Measurements from ENCODE around the gene SOHLH1. TPM values are rescaled to one million over a fixed set of nuclear protein-coding genes. Genes with fewer than 3 reads are reported as not detected.

SOHLH1 gene
- total RNA-seq, 1 experiment from 2014 or later: not detected

DNA sequence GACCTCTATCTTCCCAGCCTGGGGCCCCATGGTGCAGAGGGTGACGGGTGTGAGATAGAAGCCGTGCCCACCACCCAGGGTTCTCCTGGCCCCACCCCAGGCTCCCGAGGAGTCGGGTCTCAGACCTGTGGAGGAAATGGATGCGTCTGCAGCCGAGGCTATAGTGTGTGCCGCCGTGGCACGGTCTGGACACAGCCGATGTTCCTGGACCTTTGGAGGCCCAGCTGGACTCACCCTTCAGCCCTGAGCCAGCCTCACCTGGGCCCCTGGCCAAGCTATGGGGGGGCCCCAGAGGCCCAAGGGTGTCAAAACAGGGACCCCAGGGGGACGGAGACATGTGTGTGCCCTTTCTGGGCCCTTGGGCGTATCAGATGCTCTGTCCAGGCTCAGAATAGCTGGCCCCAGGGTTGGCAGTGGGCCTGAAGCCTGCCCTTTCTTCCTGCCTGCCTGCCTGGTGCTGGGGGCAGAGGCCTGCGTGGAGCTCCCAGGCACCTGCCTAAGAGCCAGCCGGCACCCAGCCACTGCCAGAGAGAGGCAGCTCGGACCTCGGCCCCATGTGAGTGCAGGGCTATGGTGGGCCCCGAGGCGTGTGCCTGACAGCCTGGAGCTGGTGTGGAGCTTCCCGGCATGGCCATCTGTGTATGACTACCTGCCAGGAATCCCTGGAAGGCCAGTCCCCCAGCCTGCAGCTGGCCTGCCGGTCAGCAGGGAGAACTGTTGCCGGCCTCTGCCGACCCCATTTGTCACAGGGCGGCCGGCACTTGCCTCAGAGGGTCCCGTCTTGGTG, 44.5 kb upstream of the SOHLH1 start:
- H3K4me3 ChIP-seq (replicated peaks in 1 of 2; ENCODE audit: low read depth in 1 of 2, low read length in 2 of 2): no peak overlapping the region
- no peak overlapping the region for H3K4me2 ChIP-seq (ENCODE audit: low read length)
- intact Hi-C loops (cut with micrococcal nuclease): no loop called here
- no peak for TF ChIP-seq EGR1 (IDR thresholded peaks at IDR 0.05; ENCODE audit: low read depth)
- TF ChIP-seq, protein P1, sequence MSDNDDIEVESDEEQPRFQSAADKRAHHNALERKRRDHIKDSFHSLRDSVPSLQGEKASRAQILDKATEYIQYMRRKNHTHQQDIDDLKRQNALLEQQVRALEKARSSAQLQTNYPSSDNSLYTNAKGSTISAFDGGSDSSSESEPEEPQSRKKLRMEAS (IDR thresholded peaks at IDR 0.05): no peak
- TF ChIP-seq JUND (IDR thresholded peaks at IDR 0.05): no peak
- no peak for TF ChIP-seq EZH2 (IDR thresholded peaks at IDR 0.05)
- no peak for TF ChIP-seq POLR2A (IDR thresholded peaks at IDR 0.05; ENCODE audit: borderline replicate concordance, extremely low read depth, insufficient read depth, insufficient read length)
- TF ChIP-seq YY1 (IDR thresholded peaks at IDR 0.05; ENCODE audit: extremely low read depth, insufficient replicate concordance, low read depth, low read length): no peak
- TF ChIP-seq, protein P2, sequence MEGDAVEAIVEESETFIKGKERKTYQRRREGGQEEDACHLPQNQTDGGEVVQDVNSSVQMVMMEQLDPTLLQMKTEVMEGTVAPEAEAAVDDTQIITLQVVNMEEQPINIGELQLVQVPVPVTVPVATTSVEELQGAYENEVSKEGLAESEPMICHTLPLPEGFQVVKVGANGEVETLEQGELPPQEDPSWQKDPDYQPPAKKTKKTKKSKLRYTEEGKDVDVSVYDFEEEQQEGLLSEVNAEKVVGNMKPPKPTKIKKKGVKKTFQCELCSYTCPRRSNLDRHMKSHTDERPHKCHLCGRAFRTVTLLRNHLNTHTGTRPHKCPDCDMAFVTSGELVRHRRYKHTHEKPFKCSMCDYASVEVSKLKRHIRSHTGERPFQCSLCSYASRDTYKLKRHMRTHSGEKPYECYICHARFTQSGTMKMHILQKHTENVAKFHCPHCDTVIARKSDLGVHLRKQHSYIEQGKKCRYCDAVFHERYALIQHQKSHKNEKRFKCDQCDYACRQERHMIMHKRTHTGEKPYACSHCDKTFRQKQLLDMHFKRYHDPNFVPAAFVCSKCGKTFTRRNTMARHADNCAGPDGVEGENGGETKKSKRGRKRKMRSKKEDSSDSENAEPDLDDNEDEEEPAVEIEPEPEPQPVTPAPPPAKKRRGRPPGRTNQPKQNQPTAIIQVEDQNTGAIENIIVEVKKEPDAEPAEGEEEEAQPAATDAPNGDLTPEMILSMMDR (IDR thresholded peaks at IDR 0.05 in 2 of 3, conservative IDR thresholded peaks at IDR 0.05 in 1 of 3; ENCODE audit: borderline replicate concordance in 1 of 3, insufficient read depth in 1 of 3, low read depth in 2 of 3, low read length in 2 of 3): no peak
- TF ChIP-seq SIN3A (IDR thresholded peaks at IDR 0.05; ENCODE audit: low read depth): no peak
- TF ChIP-seq FOSL1 (IDR thresholded peaks at IDR 0.05; ENCODE audit: low read depth): no peak
- no peak for TF ChIP-seq TCF7L2 (IDR thresholded peaks at IDR 0.05; ENCODE audit: borderline replicate concordance, extremely low read depth, insufficient read depth, insufficient read length)
- no peak for TF ChIP-seq CBX3 (IDR thresholded peaks at IDR 0.05; ENCODE audit: low read depth)
- TF ChIP-seq ZNF274 (IDR thresholded peaks at IDR 0.05; ENCODE audit: low read depth, low read length): no peak
- no peak for TF ChIP-seq SRF (IDR thresholded peaks at IDR 0.05; ENCODE audit: low read depth)
- no peak for TF ChIP-seq ELF1 (IDR thresholded peaks at IDR 0.05; ENCODE audit: borderline replicate concordance, low read depth)
- TF ChIP-seq EZH2phosphoT487 (IDR thresholded peaks at IDR 0.05; ENCODE audit: borderline replicate concordance): no peak
- TF ChIP-seq POLR2AphosphoS5 (IDR thresholded peaks at IDR 0.05; ENCODE audit: low read depth, low read length): no peak
- no peak for TF ChIP-seq SP1 (IDR thresholded peaks at IDR 0.05; ENCODE audit: low read depth)
- no peak for TF ChIP-seq CEBPB (IDR thresholded peaks at IDR 0.05; ENCODE audit: low read depth)
- TF ChIP-seq, protein P3, sequence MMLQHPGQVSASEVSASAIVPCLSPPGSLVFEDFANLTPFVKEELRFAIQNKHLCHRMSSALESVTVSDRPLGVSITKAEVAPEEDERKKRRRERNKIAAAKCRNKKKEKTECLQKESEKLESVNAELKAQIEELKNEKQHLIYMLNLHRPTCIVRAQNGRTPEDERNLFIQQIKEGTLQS (IDR thresholded peaks at IDR 0.05): no peak
- TF ChIP-seq, protein P4, sequence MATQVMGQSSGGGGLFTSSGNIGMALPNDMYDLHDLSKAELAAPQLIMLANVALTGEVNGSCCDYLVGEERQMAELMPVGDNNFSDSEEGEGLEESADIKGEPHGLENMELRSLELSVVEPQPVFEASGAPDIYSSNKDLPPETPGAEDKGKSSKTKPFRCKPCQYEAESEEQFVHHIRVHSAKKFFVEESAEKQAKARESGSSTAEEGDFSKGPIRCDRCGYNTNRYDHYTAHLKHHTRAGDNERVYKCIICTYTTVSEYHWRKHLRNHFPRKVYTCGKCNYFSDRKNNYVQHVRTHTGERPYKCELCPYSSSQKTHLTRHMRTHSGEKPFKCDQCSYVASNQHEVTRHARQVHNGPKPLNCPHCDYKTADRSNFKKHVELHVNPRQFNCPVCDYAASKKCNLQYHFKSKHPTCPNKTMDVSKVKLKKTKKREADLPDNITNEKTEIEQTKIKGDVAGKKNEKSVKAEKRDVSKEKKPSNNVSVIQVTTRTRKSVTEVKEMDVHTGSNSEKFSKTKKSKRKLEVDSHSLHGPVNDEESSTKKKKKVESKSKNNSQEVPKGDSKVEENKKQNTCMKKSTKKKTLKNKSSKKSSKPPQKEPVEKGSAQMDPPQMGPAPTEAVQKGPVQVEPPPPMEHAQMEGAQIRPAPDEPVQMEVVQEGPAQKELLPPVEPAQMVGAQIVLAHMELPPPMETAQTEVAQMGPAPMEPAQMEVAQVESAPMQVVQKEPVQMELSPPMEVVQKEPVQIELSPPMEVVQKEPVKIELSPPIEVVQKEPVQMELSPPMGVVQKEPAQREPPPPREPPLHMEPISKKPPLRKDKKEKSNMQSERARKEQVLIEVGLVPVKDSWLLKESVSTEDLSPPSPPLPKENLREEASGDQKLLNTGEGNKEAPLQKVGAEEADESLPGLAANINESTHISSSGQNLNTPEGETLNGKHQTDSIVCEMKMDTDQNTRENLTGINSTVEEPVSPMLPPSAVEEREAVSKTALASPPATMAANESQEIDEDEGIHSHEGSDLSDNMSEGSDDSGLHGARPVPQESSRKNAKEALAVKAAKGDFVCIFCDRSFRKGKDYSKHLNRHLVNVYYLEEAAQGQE (IDR thresholded peaks at IDR 0.05; ENCODE audit: low read depth): no peak
- POLR2A ChIA-PET: no interaction called here
- no peaks in the 10 kb centered on the region for H3K9me3 ChIP-seq (ENCODE audit: control insufficient read depth in 1 of 2, insufficient read depth in 1 of 2, low read depth in 1 of 2, low read length in 2 of 2)
- no peak overlapping the region for H3K27ac ChIP-seq (ENCODE audit: low read depth, low read length)
- no peaks in the 10 kb centered on the region for H3K27me3 ChIP-seq (ENCODE audit: insufficient read depth, low read length)
- H4K20me1 ChIP-seq (ENCODE audit: insufficient read depth): no peaks in the 10 kb centered on the region
- no peak overlapping the region for H2AFZ ChIP-seq (ENCODE audit: low read depth, low read length, poor library complexity, severe bottlenecking)
- RAD21 ChIA-PET (ENCODE audit: low non-redundant PET in 1 of 2, low total read pairs in 2 of 2, uncharacterized antibody in 2 of 2, unreplicated experiment in 2 of 2): no interaction called here
- CTCF ChIA-PET: no interaction called here
- DNase-seq (ENCODE audit: low read depth, low spot score) (no peak), ATAC-seq (no peak)
- no peak overlapping the region for H3K9ac ChIP-seq (ENCODE audit: low read length)
- no peaks in the 10 kb centered on the region for H3K4me1 ChIP-seq (ENCODE audit: control insufficient read depth in 1 of 2, insufficient read depth in 2 of 2, low read length in 2 of 2)
- BruUV-seq (replicated peaks): no TSS peak
- H3K36me3 ChIP-seq (ENCODE audit: control insufficient read depth in 1 of 2, insufficient read depth in 2 of 2, low read length in 2 of 2): no peaks in the 10 kb centered on the region
- H3K9me2 ChIP-seq (ENCODE audit: insufficient read depth): no peaks in the 10 kb centered on the region
- no peaks in the 10 kb centered on the region for H3K79me2 ChIP-seq (ENCODE audit: insufficient read depth, low read length)

Measured in HCT116 (cell line).